DMS 273 treated with DMSO at 0.1 percent for 48 hours (cell line): ENCODE results near the gene DHX34.

ENCODE experiments used
- DNase-seq: peaks from one replicate; lab custom pipeline; 2025; lab: John Stamatoyannopoulos, UW

The DHX34 gene

GRCh38 chr19:47417746-47418691, 68.9 kb downstream of the DHX34 start:
- no peak for DNase-seq

- DNase-seq: no peak
These were observed 69.5 kb downstream of the DHX34 start for GRCh38 chr19:47418692-47419029.

GRCh38 chr19:47419030-47419783, 70.1 kb downstream of the DHX34 start, which contains the start of gene MEIS3:
Gene MEIS3 (minus strand): TSS chr19:47419527. CDS start chr19:47419081, 446 bp downstream.
- no peak for DNase-seq

GRCh38 chr19:47419789-47420188, 70.7 kb downstream of the DHX34 start:
- no peak for DNase-seq

GRCh38 chr19:47421244-47421786, 72.2 kb downstream of the DHX34 start:
- no peak for DNase-seq

GRCh38 chr19:47421844-47422395, 72.8 kb downstream of the DHX34 start:
- no peak for DNase-seq

GRCh38 chr19:47422417-47423163, 73.5 kb downstream of the DHX34 start:
- no peak for DNase-seq

GRCh38 chr19:47423203-47423882, 74.2 kb downstream of the DHX34 start:
- no peak for DNase-seq

- peak; percentile 47 for DNase-seq
These were observed 78.4 kb downstream of the DHX34 start for GRCh38 chr19:47427241-47428176.

- DNase-seq: peak; percentile 98
These were observed 79.2 kb downstream of the DHX34 start for GRCh38 chr19:47428177-47428894.

- no peak for DNase-seq
These were observed 80.2 kb downstream of the DHX34 start for GRCh38 chr19:47429140-47429793.

GRCh38 chr19:47430041-47430802, 81.1 kb downstream of the DHX34 start:
- DNase-seq: no peak

- no peak for DNase-seq
These were observed 83.0 kb downstream of the DHX34 start for GRCh38 chr19:47432091-47432490.
